Skeletal muscle tissue (tissue), 4 donors: ENCODE results near the gene PGM2. TPM values are rescaled to one million over a fixed set of nuclear protein-coding genes. Genes with fewer than 3 reads are reported as not detected.

Source experiments
- H3K27ac ChIP-seq: one replicate; pipeline ENCODE4 v1.7.0; 2013; ENCODE audit warnings: mild to moderate bottlenecking, low read depth, low read length, inconsistent platforms
- H3K27me3 ChIP-seq, 3 donors: one replicate each; pipeline ENCODE4 v1.7.0; 2013; ENCODE audit warnings: low read length in 3 of 3; ENCODE audit not compliant: control insufficient read depth in 3 of 3, insufficient read depth in 3 of 3
- H3K36me3 ChIP-seq, 3 donors: one replicate each; pipeline ENCODE4 v1.7.0; 2013; ENCODE audit warnings: low read length in 3 of 3; ENCODE audit not compliant: control insufficient read depth in 3 of 3, insufficient read depth in 3 of 3
- H3K4me1 ChIP-seq, 3 donors: one replicate each; pipeline ENCODE4 v1.7.0; 2013; ENCODE audit warnings: low read length in 3 of 3, mild to moderate bottlenecking in 3 of 3; ENCODE audit not compliant: control insufficient read depth in 3 of 3, insufficient read depth in 3 of 3
- H3K4me3 ChIP-seq, 3 donors: one replicate each; pipeline ENCODE4 v1.7.0; 2013; ENCODE audit warnings: low read length in 3 of 3
- H3K9ac ChIP-seq, 3 donors: one replicate each; pipeline ENCODE4 v1.7.0; 2013; ENCODE audit warnings: low read length in 3 of 3, mild to moderate bottlenecking in 3 of 3, moderate library complexity in 2 of 3, low read depth in 1 of 3
- H3K9me3 ChIP-seq, 3 donors: one replicate each; pipeline ENCODE4 v1.7.0; 2013; ENCODE audit warnings: low read length in 3 of 3; ENCODE audit not compliant: control insufficient read depth in 3 of 3
- total RNA-seq: library from RNA; depleted of rRNA; stranded (reverse); fragments of >200 nt; gene quantifications from one replicate; pipeline ENCODE4 v1.2.3, GENCODE V29; 2014
- donor health status: Osteomylitis.

The PGM2 gene
- total RNA-seq, 1 donor from 2014 or later = 5.7 TPM

GRCh38 chr4:37795581-37796195, 30.8 kb upstream of the PGM2 start:
- Histone ChIP-seq H3K4me1 (peaks cover 0 to 20% (median 18%) of the 10 kb centered on the region in 3 donors), H3K36me3 (no peaks in the 10 kb centered on the region), H3K4me3 (no peak overlapping the region), H3K9ac (no peak overlapping the region), H3K27ac (peak overlapping the region; percentile 4), H3K9me3 (no peaks in the 10 kb centered on the region), H3K27me3 (no peaks in the 10 kb centered on the region)

GRCh38 chr4:37797374-37797773, 29.1 kb upstream of the PGM2 start:
- Histone ChIP-seq H3K36me3 (no peaks in the 10 kb centered on the region), H3K4me3 (peak overlapping the region in 1 of 3 donors; percentile 3), H3K9ac (no peak overlapping the region), H3K9me3 (no peaks in the 10 kb centered on the region), H3K4me1 (peaks cover 0 to 20% (median 18%) of the 10 kb centered on the region in 3 donors), H3K27me3 (no peaks in the 10 kb centered on the region), H3K27ac (peak overlapping the region; percentile 67)

- H3K4me1 ChIP-seq = peaks cover 0 to 20% (median 18%) of the 10 kb centered on the region in 3 donors
- H3K27me3 ChIP-seq = no peaks in the 10 kb centered on the region
- H3K4me3 ChIP-seq = no peak overlapping the region
- H3K9ac ChIP-seq = no peak overlapping the region
- peak overlapping the region; percentile 67 for H3K27ac ChIP-seq
- no peaks in the 10 kb centered on the region for H3K36me3 ChIP-seq
- H3K9me3 ChIP-seq = no peaks in the 10 kb centered on the region
Measured at GRCh38 chr4:37797923-37798322, 28.6 kb upstream of the PGM2 start.

- Histone ChIP-seq H3K4me1 (peaks cover 0 to 20% (median 18%) of the 10 kb centered on the region in 3 donors), H3K9me3 (no peaks in the 10 kb centered on the region), H3K4me3 (no peak overlapping the region), H3K27ac (no peak overlapping the region), H3K9ac (no peak overlapping the region), H3K27me3 (no peaks in the 10 kb centered on the region), H3K36me3 (no peaks in the 10 kb centered on the region)
Measured at GRCh38 chr4:37798616-37799015, 27.9 kb upstream of the PGM2 start.

GRCh38 chr4:37799941-37800554, 26.4 kb upstream of the PGM2 start:
- Histone ChIP-seq H3K36me3 (no peaks in the 10 kb centered on the region), H3K4me1 (peaks cover 0 to 18% (median 15%) of the 10 kb centered on the region in 3 donors), H3K9me3 (no peaks in the 10 kb centered on the region), H3K9ac (no peak overlapping the region), H3K27me3 (no peaks in the 10 kb centered on the region), H3K27ac (no peak overlapping the region), H3K4me3 (no peak overlapping the region)

GRCh38 chr4:37802068-37802666, 24.3 kb upstream of the PGM2 start:
- Histone ChIP-seq H3K9me3 (no peaks in the 10 kb centered on the region), H3K27ac (no peak overlapping the region), H3K4me1 (peaks cover 0 to 12% (median 9%) of the 10 kb centered on the region in 3 donors), H3K4me3 (no peak overlapping the region), H3K27me3 (no peaks in the 10 kb centered on the region), H3K36me3 (no peaks in the 10 kb centered on the region), H3K9ac (no peak overlapping the region)

GRCh38 chr4:37803348-37803973, 23.0 kb upstream of the PGM2 start:
- no peaks in the 10 kb centered on the region for H3K9me3 ChIP-seq
- no peaks in the 10 kb centered on the region for H3K36me3 ChIP-seq
- H3K4me3 ChIP-seq = no peak overlapping the region
- no peaks in the 10 kb centered on the region for H3K27me3 ChIP-seq
- peaks cover 0 to 3% (median under 1%) of the 10 kb centered on the region in 3 donors for H3K4me1 ChIP-seq
- H3K27ac ChIP-seq = no peak overlapping the region
- H3K9ac ChIP-seq = no peak overlapping the region

GRCh38 chr4:37805091-37805490, 21.4 kb upstream of the PGM2 start:
- H3K9ac ChIP-seq = no peak overlapping the region
- no peak overlapping the region for H3K27ac ChIP-seq
- no peaks in the 10 kb centered on the region for H3K4me1 ChIP-seq
- no peaks in the 10 kb centered on the region for H3K36me3 ChIP-seq
- no peaks in the 10 kb centered on the region for H3K9me3 ChIP-seq
- H3K27me3 ChIP-seq = no peaks in the 10 kb centered on the region
- H3K4me3 ChIP-seq = no peak overlapping the region

GRCh38 chr4:37812713-37813112, 13.8 kb upstream of the PGM2 start:
- H3K27me3 ChIP-seq = no peaks in the 10 kb centered on the region
- no peaks in the 10 kb centered on the region for H3K9me3 ChIP-seq
- no peaks in the 10 kb centered on the region for H3K36me3 ChIP-seq
- H3K27ac ChIP-seq = no peak overlapping the region
- H3K4me1 ChIP-seq = no peaks in the 10 kb centered on the region
- H3K4me3 ChIP-seq = no peak overlapping the region
- H3K9ac ChIP-seq = no peak overlapping the region

- Histone ChIP-seq H3K27me3 (no peaks in the 10 kb centered on the region), H3K9ac (no peak overlapping the region), H3K27ac (no peak overlapping the region), H3K4me3 (no peak overlapping the region), H3K4me1 (no peaks in the 10 kb centered on the region), H3K9me3 (no peaks in the 10 kb centered on the region), H3K36me3 (no peaks in the 10 kb centered on the region)
Measured at GRCh38 chr4:37815591-37815990, 10.9 kb upstream of the PGM2 start.
